ENCODE results near the gene NLRP1.
A peak's percentile ranks its signal among the peaks of the same experiment; 100 is the strongest.

NLRP1 gene

DNA sequence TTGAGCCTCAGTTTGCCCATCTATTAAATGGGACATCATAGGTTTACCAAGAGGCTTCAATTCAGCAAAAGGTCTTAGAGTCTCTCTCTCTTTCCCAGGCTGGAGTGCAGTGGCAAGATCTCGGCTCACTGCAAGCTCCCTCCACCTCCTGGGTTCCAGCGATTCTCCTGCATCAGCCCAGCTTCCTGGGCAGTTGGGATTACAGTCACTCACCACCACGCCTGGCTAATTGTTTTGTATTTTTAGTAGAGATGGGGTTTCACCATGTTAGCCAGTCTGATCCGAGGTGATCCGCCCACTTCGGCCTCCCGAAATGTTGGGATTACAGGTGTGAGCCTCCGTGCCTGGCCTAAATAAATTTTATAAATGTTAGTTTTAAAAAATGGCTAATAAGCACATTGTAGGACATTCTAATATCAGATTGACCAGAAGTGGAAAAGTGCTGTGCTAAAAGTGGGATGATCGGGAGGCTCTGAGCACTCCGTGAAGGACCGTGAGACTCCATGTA, 1.0 kb upstream of the NLRP1 start:
- H3K9ac ChIP-seq (ENCODE audit: low read depth, low read length) = peak overlapping the region; percentile 66
- H3K4me3 ChIP-seq (ENCODE audit: low read depth in 1 of 2, low read length in 2 of 2) = no peak overlapping the region
- H3K27ac ChIP-seq (ENCODE audit: low read length) = peak overlapping the region; percentile 87; the same call in 1 of the 2 replicates

GRCh38 chr17:5583426-5584382, 605 bp downstream of the NLRP1 start:
- Histone ChIP-seq H3K9me3 (ENCODE audit: insufficient read depth, low read length, severe bottlenecking) (no peaks in the 10 kb centered on the region), H3K27me3 (ENCODE audit: insufficient read depth, low read length, poor library complexity) (no peaks in the 10 kb centered on the region), H3K4me2 (ENCODE audit: insufficient read depth, low read length) (peak overlapping the region; percentile 82), H3K79me2 (ENCODE audit: insufficient read depth, low read length) (peaks cover 8% of the 10 kb centered on the region), H3K4me3 (ENCODE audit: low read depth in 1 of 2, low read length in 2 of 2) (peak overlapping the region; percentile 17 to 62; a peak in 3 of 4 replicates), H3K36me3 (ENCODE audit: insufficient read depth, low read length) (peaks cover 5% of the 10 kb centered on the region; the same call in 1 of the 2 replicates), H4K20me1 (ENCODE audit: insufficient read depth, low read length) (no peaks in the 10 kb centered on the region), H3K27ac (ENCODE audit: low read length) (peak overlapping the region; percentile 87), H3K4me1 (ENCODE audit: insufficient read depth, low read length) (peaks cover 25% of the 10 kb centered on the region), H2AFZ (ENCODE audit: low read depth, low read length) (peak overlapping the region; percentile 82), H3K9ac (ENCODE audit: low read depth, low read length) (peak overlapping the region; percentile 66)
- TF ChIP-seq EZH2 (IDR thresholded peaks at IDR 0.05; ENCODE audit: borderline replicate concordance, low read depth, low read length, severe bottlenecking) = no peak
- TF ChIP-seq, protein P1, sequence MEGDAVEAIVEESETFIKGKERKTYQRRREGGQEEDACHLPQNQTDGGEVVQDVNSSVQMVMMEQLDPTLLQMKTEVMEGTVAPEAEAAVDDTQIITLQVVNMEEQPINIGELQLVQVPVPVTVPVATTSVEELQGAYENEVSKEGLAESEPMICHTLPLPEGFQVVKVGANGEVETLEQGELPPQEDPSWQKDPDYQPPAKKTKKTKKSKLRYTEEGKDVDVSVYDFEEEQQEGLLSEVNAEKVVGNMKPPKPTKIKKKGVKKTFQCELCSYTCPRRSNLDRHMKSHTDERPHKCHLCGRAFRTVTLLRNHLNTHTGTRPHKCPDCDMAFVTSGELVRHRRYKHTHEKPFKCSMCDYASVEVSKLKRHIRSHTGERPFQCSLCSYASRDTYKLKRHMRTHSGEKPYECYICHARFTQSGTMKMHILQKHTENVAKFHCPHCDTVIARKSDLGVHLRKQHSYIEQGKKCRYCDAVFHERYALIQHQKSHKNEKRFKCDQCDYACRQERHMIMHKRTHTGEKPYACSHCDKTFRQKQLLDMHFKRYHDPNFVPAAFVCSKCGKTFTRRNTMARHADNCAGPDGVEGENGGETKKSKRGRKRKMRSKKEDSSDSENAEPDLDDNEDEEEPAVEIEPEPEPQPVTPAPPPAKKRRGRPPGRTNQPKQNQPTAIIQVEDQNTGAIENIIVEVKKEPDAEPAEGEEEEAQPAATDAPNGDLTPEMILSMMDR (IDR thresholded peaks at IDR 0.05; ENCODE audit: borderline replicate concordance, extremely low read depth, low read length, poor library complexity, severe bottlenecking) = no peak
- no peak for DNase-seq
- ATAC-seq (ENCODE audit: insufficient read depth, low read depth) = peak; percentile 29

More for the DNA sequence above, 1.0 kb upstream of the NLRP1 start:
- H3K79me2 ChIP-seq (ENCODE audit: insufficient read depth, low read length) = peaks cover 8% of the 10 kb centered on the region
- DNase-seq (no peak), ATAC-seq (ENCODE audit: insufficient read depth, low read depth) (no peak)
- H3K4me2 ChIP-seq (ENCODE audit: insufficient read depth, low read length) = peak overlapping the region; percentile 82
- no peaks in the 10 kb centered on the region for H4K20me1 ChIP-seq (ENCODE audit: insufficient read depth, low read length)
- no peaks in the 10 kb centered on the region for H3K9me3 ChIP-seq (ENCODE audit: insufficient read depth, low read length, severe bottlenecking)
- no peaks in the 10 kb centered on the region; the same call in 1 of the 2 replicates for H3K36me3 ChIP-seq (ENCODE audit: insufficient read depth, low read length)
- peaks cover 25% of the 10 kb centered on the region for H3K4me1 ChIP-seq (ENCODE audit: insufficient read depth, low read length)
- H2AFZ ChIP-seq (ENCODE audit: low read depth, low read length) = no peak overlapping the region
- TF ChIP-seq EZH2 (IDR thresholded peaks at IDR 0.05; ENCODE audit: borderline replicate concordance, low read depth, low read length, severe bottlenecking) = no peak
- TF ChIP-seq, protein P1 (IDR thresholded peaks at IDR 0.05; ENCODE audit: borderline replicate concordance, extremely low read depth, low read length, poor library complexity, severe bottlenecking) = no peak
- H3K27me3 ChIP-seq (ENCODE audit: insufficient read depth, low read length, poor library complexity) = peaks cover 5% of the 10 kb centered on the region

GRCh38 chr17:5582209-5583185, 1.8 kb downstream of the NLRP1 start:
- H3K4me1 ChIP-seq (ENCODE audit: insufficient read depth, low read length) = peaks cover 25% of the 10 kb centered on the region
- DNase-seq (no peak), ATAC-seq (ENCODE audit: insufficient read depth, low read depth) (no peak)
- peaks cover 8% of the 10 kb centered on the region for H3K79me2 ChIP-seq (ENCODE audit: insufficient read depth, low read length)
- peak overlapping the region; percentile 82; the same call in 1 of the 2 replicates for H3K4me2 ChIP-seq (ENCODE audit: insufficient read depth, low read length)
- peaks cover 5% of the 10 kb centered on the region; the same call in 1 of the 2 replicates for H3K36me3 ChIP-seq (ENCODE audit: insufficient read depth, low read length)
- no peaks in the 10 kb centered on the region for H3K27me3 ChIP-seq (ENCODE audit: insufficient read depth, low read length, poor library complexity)
- no peaks in the 10 kb centered on the region for H3K9me3 ChIP-seq (ENCODE audit: insufficient read depth, low read length, severe bottlenecking)
- no peaks in the 10 kb centered on the region for H4K20me1 ChIP-seq (ENCODE audit: insufficient read depth, low read length)
- no peak overlapping the region for H2AFZ ChIP-seq (ENCODE audit: low read depth, low read length)
- H3K27ac ChIP-seq (ENCODE audit: low read length) = no peak overlapping the region
- TF ChIP-seq, protein P1 (IDR thresholded peaks at IDR 0.05; ENCODE audit: borderline replicate concordance, extremely low read depth, low read length, poor library complexity, severe bottlenecking) = no peak
- TF ChIP-seq EZH2 (IDR thresholded peaks at IDR 0.05; ENCODE audit: borderline replicate concordance, low read depth, low read length, severe bottlenecking) = no peak
- H3K4me3 ChIP-seq (ENCODE audit: low read depth in 1 of 2, low read length in 2 of 2) = no peak overlapping the region
- H3K9ac ChIP-seq (ENCODE audit: low read depth, low read length) = no peak overlapping the region

Measured in DND-41 (cell line).